ENCODE data around the gene PHF24.
A peak's percentile ranks its signal among the peaks of the same experiment; 100 is the strongest.

Gene PHF24

GRCh38 chr9:34956648-34957047 is 1.4 kb upstream of the PHF24 start:
- Histone ChIP-seq H2BK12ac (ENCODE audit: low read length) (no peak overlapping the region), H3K79me2 (ENCODE audit: control insufficient read depth, insufficient read depth, low read length, poor library complexity) (no peaks in the 10 kb centered on the region), H3K79me1 (ENCODE audit: low read length) (no peaks in the 10 kb centered on the region), H3K23ac (ENCODE audit: low read length) (no peak overlapping the region), H3K27me3 (ENCODE audit: insufficient read depth, low read length) (peaks cover 36% of the 10 kb centered on the region), H3K27ac (ENCODE audit: low read depth, low read length) (no peak overlapping the region), H3K4me3 (ENCODE audit: low read depth, low read length) (no peak overlapping the region), H2AK5ac (ENCODE audit: low read length) (no peak overlapping the region), H3K4me2 (ENCODE audit: low read length) (no peak overlapping the region), H4K91ac (ENCODE audit: low read depth, low read length) (no peak overlapping the region), H4K8ac (ENCODE audit: low read depth, low read length) (no peak overlapping the region), H3K36me3 (ENCODE audit: control insufficient read depth in 1 of 2, insufficient read depth in 2 of 2, low read length in 2 of 2) (no peaks in the 10 kb centered on the region), H2BK5ac (ENCODE audit: low read depth, low read length, poor library complexity) (no peak overlapping the region), H2BK120ac (ENCODE audit: insufficient read depth, low read length, poor library complexity) (no peak overlapping the region), H3K18ac (ENCODE audit: low read length) (no peak overlapping the region), H2AFZ (ENCODE audit: insufficient read depth, low read length, poor library complexity) (no peak overlapping the region), H3K9me3 (ENCODE audit: insufficient read depth, low read depth, low read length) (peaks cover 4% of the 10 kb centered on the region), H3K4ac (ENCODE audit: low read depth, low read length) (no peak overlapping the region), H3K9ac (ENCODE audit: low read length) (no peak overlapping the region), H3K14ac (ENCODE audit: low read length) (no peak overlapping the region), H4K12ac (ENCODE audit: low read depth, low read length) (no peak overlapping the region), H3K4me1 (ENCODE audit: control insufficient read depth in 1 of 2, insufficient read depth in 2 of 2, low read length in 2 of 2) (peaks cover 4 to 5% of the 10 kb centered on the region in 2 experiments)
- WGBS (ENCODE audit: extremely low coverage, insufficient coverage, insufficient read length) = no CpG with 5 or more reads among the region's 4 CpGs
- DNase-seq = no peak

GRCh38 chr9:34958411-34958982 is 412 bp downstream of the PHF24 start:
- H3K4ac ChIP-seq (ENCODE audit: low read depth, low read length) = no peak overlapping the region
- no peak overlapping the region for H3K18ac ChIP-seq (ENCODE audit: low read length)
- peaks cover 36% of the 10 kb centered on the region for H3K27me3 ChIP-seq (ENCODE audit: insufficient read depth, low read length)
- no peak for DNase-seq
- H3K4me3 ChIP-seq (ENCODE audit: low read depth, low read length) = peak overlapping the region; percentile 74
- no peak overlapping the region for H4K12ac ChIP-seq (ENCODE audit: low read depth, low read length)
- H2AK5ac ChIP-seq (ENCODE audit: low read length) = no peak overlapping the region
- H3K79me1 ChIP-seq (ENCODE audit: low read length) = no peaks in the 10 kb centered on the region
- no peak overlapping the region for H3K27ac ChIP-seq (ENCODE audit: low read depth, low read length)
- H2BK12ac ChIP-seq (ENCODE audit: low read length) = no peak overlapping the region
- H4K8ac ChIP-seq (ENCODE audit: low read depth, low read length) = no peak overlapping the region
- no peaks in the 10 kb centered on the region for H3K79me2 ChIP-seq (ENCODE audit: control insufficient read depth, insufficient read depth, low read length, poor library complexity)
- H3K9me3 ChIP-seq (ENCODE audit: insufficient read depth, low read depth, low read length) = peaks cover 4% of the 10 kb centered on the region
- H3K36me3 ChIP-seq (ENCODE audit: control insufficient read depth in 1 of 2, insufficient read depth in 2 of 2, low read length in 2 of 2) = no peaks in the 10 kb centered on the region
- no peak overlapping the region for H3K14ac ChIP-seq (ENCODE audit: low read length)
- H3K4me1 ChIP-seq (ENCODE audit: control insufficient read depth in 1 of 2, insufficient read depth in 2 of 2, low read length in 2 of 2) = peaks cover 4 to 5% of the 10 kb centered on the region in 2 experiments
- no peak overlapping the region for H3K9ac ChIP-seq (ENCODE audit: low read length)
- no peak overlapping the region for H4K91ac ChIP-seq (ENCODE audit: low read depth, low read length)
- WGBS (ENCODE audit: extremely low coverage, insufficient coverage, insufficient read length) = no CpG with 5 or more reads among the region's 21 CpGs
- H2BK120ac ChIP-seq (ENCODE audit: insufficient read depth, low read length, poor library complexity) = no peak overlapping the region
- no peak overlapping the region for H3K23ac ChIP-seq (ENCODE audit: low read length)
- peak overlapping the region; percentile 52 for H2AFZ ChIP-seq (ENCODE audit: insufficient read depth, low read length, poor library complexity)
- H2BK5ac ChIP-seq (ENCODE audit: low read depth, low read length, poor library complexity) = no peak overlapping the region
- H3K4me2 ChIP-seq (ENCODE audit: low read length) = peak overlapping the region; percentile 99

- H3K4me2 ChIP-seq (ENCODE audit: low read length) = no peak overlapping the region
- H3K4ac ChIP-seq (ENCODE audit: low read depth, low read length) = no peak overlapping the region
- H3K4me3 ChIP-seq (ENCODE audit: low read depth, low read length) = no peak overlapping the region
- H3K27ac ChIP-seq (ENCODE audit: low read depth, low read length) = no peak overlapping the region
- no peak overlapping the region for H3K23ac ChIP-seq (ENCODE audit: low read length)
- no peak overlapping the region for H4K8ac ChIP-seq (ENCODE audit: low read depth, low read length)
- H4K12ac ChIP-seq (ENCODE audit: low read depth, low read length) = no peak overlapping the region
- H2BK120ac ChIP-seq (ENCODE audit: insufficient read depth, low read length, poor library complexity) = no peak overlapping the region
- no peak overlapping the region for H2BK12ac ChIP-seq (ENCODE audit: low read length)
- H3K27me3 ChIP-seq (ENCODE audit: insufficient read depth, low read length) = peaks cover 36% of the 10 kb centered on the region
- H2AK5ac ChIP-seq (ENCODE audit: low read length) = no peak overlapping the region
- H3K79me1 ChIP-seq (ENCODE audit: low read length) = no peaks in the 10 kb centered on the region
- H4K91ac ChIP-seq (ENCODE audit: low read depth, low read length) = no peak overlapping the region
- H3K9me3 ChIP-seq (ENCODE audit: insufficient read depth, low read depth, low read length) = peaks cover 4% of the 10 kb centered on the region
- H3K9ac ChIP-seq (ENCODE audit: low read length) = no peak overlapping the region
- H3K36me3 ChIP-seq (ENCODE audit: control insufficient read depth in 1 of 2, insufficient read depth in 2 of 2, low read length in 2 of 2) = no peaks in the 10 kb centered on the region
- no peaks in the 10 kb centered on the region for H3K79me2 ChIP-seq (ENCODE audit: control insufficient read depth, insufficient read depth, low read length, poor library complexity)
- no peak overlapping the region for H3K14ac ChIP-seq (ENCODE audit: low read length)
- no peak overlapping the region for H2AFZ ChIP-seq (ENCODE audit: insufficient read depth, low read length, poor library complexity)
- H2BK5ac ChIP-seq (ENCODE audit: low read depth, low read length, poor library complexity) = no peak overlapping the region
- peaks cover 4 to 5% of the 10 kb centered on the region in 2 experiments for H3K4me1 ChIP-seq (ENCODE audit: control insufficient read depth in 1 of 2, insufficient read depth in 2 of 2, low read length in 2 of 2)
- H3K18ac ChIP-seq (ENCODE audit: low read length) = no peak overlapping the region
- no peak for DNase-seq
- no CpG with 5 or more reads among the region's 4 CpGs for WGBS (ENCODE audit: extremely low coverage, insufficient coverage, insufficient read length)
Observed at GRCh38 chr9:34959461-34959860, 1.4 kb downstream of the PHF24 start.

GRCh38 chr9:34961574-34962490 is 3.7 kb downstream of the PHF24 start:
- Histone ChIP-seq H3K9me3 (ENCODE audit: insufficient read depth, low read depth, low read length) (peaks cover 4% of the 10 kb centered on the region), H3K14ac (ENCODE audit: low read length) (no peak overlapping the region), H3K9ac (ENCODE audit: low read length) (no peak overlapping the region), H3K4me3 (ENCODE audit: low read depth, low read length) (no peak overlapping the region), H4K12ac (ENCODE audit: low read depth, low read length) (no peak overlapping the region), H3K27me3 (ENCODE audit: insufficient read depth, low read length) (peaks cover 34% of the 10 kb centered on the region), H3K27ac (ENCODE audit: low read depth, low read length) (no peak overlapping the region), H3K36me3 (ENCODE audit: control insufficient read depth in 1 of 2, insufficient read depth in 2 of 2, low read length in 2 of 2) (no peaks in the 10 kb centered on the region), H3K79me2 (ENCODE audit: control insufficient read depth, insufficient read depth, low read length, poor library complexity) (no peaks in the 10 kb centered on the region), H2BK12ac (ENCODE audit: low read length) (no peak overlapping the region), H2AFZ (ENCODE audit: insufficient read depth, low read length, poor library complexity) (no peak overlapping the region), H3K4me2 (ENCODE audit: low read length) (no peak overlapping the region), H4K8ac (ENCODE audit: low read depth, low read length) (no peak overlapping the region), H2AK5ac (ENCODE audit: low read length) (no peak overlapping the region), H3K79me1 (ENCODE audit: low read length) (no peaks in the 10 kb centered on the region), H3K4ac (ENCODE audit: low read depth, low read length) (no peak overlapping the region), H2BK120ac (ENCODE audit: insufficient read depth, low read length, poor library complexity) (no peak overlapping the region), H4K91ac (ENCODE audit: low read depth, low read length) (no peak overlapping the region), H2BK5ac (ENCODE audit: low read depth, low read length, poor library complexity) (no peak overlapping the region), H3K23ac (ENCODE audit: low read length) (no peak overlapping the region), H3K18ac (ENCODE audit: low read length) (no peak overlapping the region), H3K4me1 (ENCODE audit: control insufficient read depth in 1 of 2, insufficient read depth in 2 of 2, low read length in 2 of 2) (peaks cover 4 to 5% of the 10 kb centered on the region in 2 experiments)
- WGBS (ENCODE audit: extremely low coverage, insufficient coverage, insufficient read length) = no CpG with 5 or more reads among the region's 5 CpGs
- peak; percentile 39 to 62 for DNase-seq

All from trophoblast cell (in vitro differentiated cells and primary cell).